HepG2 (cell line): Measurements from ENCODE around the gene ZNF234. TPM values are rescaled to one million over a fixed set of nuclear protein-coding genes. Genes with fewer than 3 reads are reported as not detected.
A peak's percentile ranks its signal among the peaks of the same experiment; 100 is the strongest.

Source experiments
- HDAC2 ChIP-seq: sonication (generic); formaldehyde crosslinking; IDR thresholded peaks from 2 replicates; pipeline ENCODE4 v1.4.0; 2020; ENCODE audit warnings: missing genetic modification reagents
- HNRNPL ChIP-seq: fragments of 200-400 bp; formaldehyde crosslinking; IDR thresholded peaks from 2 replicates; pipeline ENCODE4 v1.6.1; 2017; ENCODE audit warnings: mild to moderate bottlenecking, low read depth, low read length
- JDP2 ChIP-seq: sonication (generic); formaldehyde crosslinking; IDR thresholded peaks from 2 replicates; pipeline ENCODE4 v1.8.1; 2022; ENCODE audit warnings: missing genetic modification reagents, borderline replicate concordance
- MLLT10 ChIP-seq: sonication (generic); formaldehyde crosslinking; IDR thresholded peaks from 2 replicates; pipeline ENCODE4 v1.4.0; 2020; ENCODE audit warnings: missing genetic modification reagents
- NAIF1 ChIP-seq: sonication (generic); formaldehyde crosslinking; IDR thresholded peaks from 2 replicates; pipeline ENCODE4 v1.5.0; 2020; ENCODE audit warnings: mild to moderate bottlenecking, missing genetic modification reagents, borderline replicate concordance
- PPARG ChIP-seq: conservative IDR thresholded peaks from 2 replicates; pipeline ENCODE4 v1.6.1; 2016; ENCODE audit warnings: missing biosample characterization, missing genetic modification reagents
- SYNCRIP ChIP-seq: fragments of 200-400 bp; formaldehyde crosslinking; IDR thresholded peaks from 2 replicates; pipeline ENCODE4 v1.6.1; 2018; ENCODE audit warnings: mild to moderate bottlenecking, low read depth, low read length; ENCODE audit not compliant: insufficient read depth
- ZBTB44 ChIP-seq: sonication (generic); formaldehyde crosslinking; IDR thresholded peaks from 2 replicates; pipeline ENCODE4 v1.4.0; 2020; ENCODE audit warnings: missing genetic modification reagents
- ZBTB46 ChIP-seq: sonication (generic); formaldehyde crosslinking; IDR thresholded peaks from 2 replicates; pipeline ENCODE4 v1.4.0; 2020; ENCODE audit warnings: mild to moderate bottlenecking, missing genetic modification reagents, borderline replicate concordance
- ZKSCAN8 ChIP-seq: IDR thresholded peaks from 2 replicates; pipeline ENCODE4 v1.6.1; 2016; ENCODE audit warnings: borderline replicate concordance, missing genetic modification reagents, missing compliant biosample characterization
- ZNF407 ChIP-seq: sonication (generic); formaldehyde crosslinking; IDR thresholded peaks from one replicate; pipeline ENCODE4 v1.5.1; 2020; ENCODE audit warnings: mild to moderate bottlenecking, missing genetic modification reagents; ENCODE audit errors: not compliant biosample characterization
- ZNF644 ChIP-seq: IDR thresholded peaks from 2 replicates; pipeline ENCODE4 v1.6.1; 2016; ENCODE audit warnings: low read depth
- ZNF790 ChIP-seq: sonication (generic); formaldehyde crosslinking; IDR thresholded peaks from 2 replicates; pipeline ENCODE4 v1.8.0; 2022; ENCODE audit warnings: missing genetic modification reagents, mild to moderate bottlenecking, borderline replicate concordance
- ZSCAN30 ChIP-seq: sonication (generic); formaldehyde crosslinking; IDR thresholded peaks from 2 replicates; pipeline ENCODE4 v1.5.0; 2020; ENCODE audit warnings: mild to moderate bottlenecking, missing genetic modification reagents
- polyA plus RNA-seq, 8 experiments: library from polyadenylated mRNA; depleted of rRNA in 3 of 8; stranded (reverse) in 7 of 8; unstranded in 1 of 8; fragments of >200 nt; fragmentation: Illumina TruSeq in 4 of 8; extraction: Trizol in 4 of 8; gene quantifications; 2 replicates each; pipeline versions ENCODE4 v1.2.1 to v1.2.3, GENCODE V29; 2011 to 2016; ENCODE audit warnings: low read depth in 4 of 8, missing spikeins in 1 of 8, mixed read lengths in 1 of 8; ENCODE audit not compliant: insufficient read depth in 1 of 8
- total RNA-seq, 5 experiments: library from RNA; depleted of rRNA; stranded (reverse); fragments of >200 nt; fragmentation: Illumina TruSeq; extraction: Trizol; gene quantifications; 2 replicates each; pipeline ENCODE4 v1.2.3, GENCODE V29; 2016; ENCODE audit warnings: low read depth in 1 of 5
- TF ChIP-seq, protein P1 (sequence below): sonication (generic); formaldehyde crosslinking; IDR thresholded peaks from 2 replicates; pipeline ENCODE4 v1.8.1; 2022; ENCODE audit warnings: mild to moderate bottlenecking, missing genetic modification reagents

Gene ZNF234
- total and polyA plus RNA-seq, 2 of the 13 experiments (the other 11 are each of a cell fraction or from before 2014, with no cell fraction given), result 3.5 to 11.2 TPM

DNA sequence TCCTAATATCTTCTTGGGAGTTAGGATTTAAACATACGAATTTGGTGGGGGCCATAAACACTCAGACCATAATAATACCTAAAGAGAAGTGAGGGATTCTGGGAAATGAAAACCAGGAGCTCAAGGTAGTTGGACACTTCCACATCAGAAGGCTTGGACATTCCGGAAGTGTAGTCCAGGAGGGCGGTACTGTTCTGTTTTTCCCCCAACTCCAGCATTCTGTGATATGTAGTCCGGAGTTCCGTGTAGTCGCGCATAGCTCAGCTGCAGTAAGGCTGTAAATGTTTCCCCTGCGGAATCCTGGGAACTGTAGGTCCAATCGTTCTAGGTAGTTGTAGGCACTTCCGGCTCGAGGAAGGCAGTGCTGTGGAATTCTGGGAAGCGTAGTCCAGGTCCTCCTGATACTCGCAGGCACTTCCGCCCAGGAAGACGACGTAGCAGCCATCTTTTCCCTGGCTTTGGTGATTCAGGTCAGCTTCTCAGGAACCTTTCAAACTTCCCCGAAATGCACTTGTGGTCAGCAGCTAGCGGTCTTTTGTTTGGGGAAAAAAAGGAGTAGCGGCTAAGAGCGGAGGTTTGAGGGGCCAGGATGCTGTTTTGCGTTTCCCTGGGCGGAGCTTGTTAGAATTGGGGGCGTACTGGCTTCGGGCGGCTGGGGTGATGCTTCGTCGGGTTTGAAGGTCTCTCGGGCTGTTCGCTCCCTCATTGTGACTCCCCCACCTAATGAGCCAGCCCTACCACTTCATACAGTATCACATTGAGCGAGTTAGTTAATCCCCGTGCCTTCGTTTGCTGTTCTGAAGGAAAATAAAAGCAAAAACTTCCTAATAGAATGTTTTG, 23.5 kb downstream of the ZNF234 start, which contains the start of gene ZNF226 (continued):
- TF ChIP-seq ZNF407 (CRISPR knock-in tag) (no peak), ZNF644 (CRISPR knock-in tag) (0 out of 2 replicates have a peak, but pooled peaks have one; percentile 17), ZSCAN30 (CRISPR knock-in tag) (no peak), MLLT10 (CRISPR knock-in tag) (no peak), ZNF790 (CRISPR knock-in tag) (no peak), ZBTB46 (no peak), ZKSCAN8 (CRISPR knock-in tag) (no peak), SYNCRIP (no peak), HDAC2 (CRISPR knock-in tag) (peak; percentile 28; the same call in 1 of the 2 replicates), PPARG (CRISPR knock-in tag) (no peak), ZBTB44 (CRISPR knock-in tag) (no peak), HNRNPL (no peak), NAIF1 (CRISPR knock-in tag) (0 out of 2 replicates have a peak, but pooled peaks have one; percentile 31), JDP2 (CRISPR knock-in tag) (no peak)
- TF ChIP-seq, protein P1, sequence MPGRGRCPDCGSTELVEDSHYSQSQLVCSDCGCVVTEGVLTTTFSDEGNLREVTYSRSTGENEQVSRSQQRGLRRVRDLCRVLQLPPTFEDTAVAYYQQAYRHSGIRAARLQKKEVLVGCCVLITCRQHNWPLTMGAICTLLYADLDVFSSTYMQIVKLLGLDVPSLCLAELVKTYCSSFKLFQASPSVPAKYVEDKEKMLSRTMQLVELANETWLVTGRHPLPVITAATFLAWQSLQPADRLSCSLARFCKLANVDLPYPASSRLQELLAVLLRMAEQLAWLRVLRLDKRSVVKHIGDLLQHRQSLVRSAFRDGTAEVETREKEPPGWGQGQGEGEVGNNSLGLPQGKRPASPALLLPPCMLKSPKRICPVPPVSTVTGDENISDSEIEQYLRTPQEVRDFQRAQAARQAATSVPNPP (CRISPR knock-in tag), result no peak
